K562 (cell line): ENCODE results near the gene SPATA2. TPM values are rescaled to one million over a fixed set of nuclear protein-coding genes. Genes with fewer than 3 reads are reported as not detected.
"Not testable (repeated sequence)": the region's sequence is repeated elsewhere in the genome, so short reads cannot be mapped to it uniquely, and the experiment has no call there.

Experiments
- ATAC-seq: fragments of 200-7000 bp; cut with Tn5 transposase; 3 replicates; pipeline ENCODE4 v1.9.1; 2020; ENCODE audit warnings: moderate library complexity
- BruUV-seq: library from RNA; stranded (reverse); fragments of 400-500 nt; replicated peaks from 2 replicates; lab custom pipeline; 2021; lab: Mats Ljungman, UMichigan
- CTCF ChIA-PET: fragments of 300-600 bp; formaldehyde crosslinking; extraction: SDS; loops from one replicate; lab custom pipeline; 2021; ENCODE audit warnings: low intra/inter-chr PET ratio; lab: Yijun Ruan, JAX
- POLR2A ChIA-PET: fragments of 300-600, 350-650 bp; sonication (Branson Sonifier 250); formaldehyde crosslinking; extraction: SDS; loops from one replicate; lab custom pipeline; 2021; ENCODE audit warnings: antibody characterized with exemption, inconsistent platforms; lab: Yijun Ruan, JAX
- DNase-seq, 4 experiments: peaks; one replicate each; pipeline versions ENCODE4 v3.0.0 to v3.0.0-alpha.2; 2011 to 2018; ENCODE audit warnings: low spot score in 3 of 4, mixed read lengths in 3 of 4; ENCODE audit errors: extremely low read depth in 1 of 4
- FAIRE-seq: peaks from 2 replicates; lab custom pipeline; 2011; peaks lifted over from hg19 to GRCh38; lab: Jason Lieb, UNC
- H2AFZ ChIP-seq: 2 replicates; pipeline ENCODE4 v1.6.0; 2011; ENCODE audit warnings: low read depth, low read length, control low read depth, inconsistent platforms
- H3K27ac ChIP-seq: fragments of 200-600 bp; 3 replicates; pipeline ENCODE4 v1.8.0; 2011; ENCODE audit warnings: low read depth, mild to moderate bottlenecking, control low read depth, inconsistent platforms, low read length, moderate library complexity, mixed read lengths; ENCODE audit errors: extremely low read depth
- H3K27me3 ChIP-seq, 2 experiments: fragments of 300-600 bp in 1 of 2; 2 replicates in 1 of 2; 3 replicates in 1 of 2; pipeline versions ENCODE4 v1.6.0 to v1.8.0; 2011; ENCODE audit warnings: inconsistent platforms in 2 of 2, low read length in 2 of 2, mild to moderate bottlenecking in 1 of 2, mixed read lengths in 1 of 2, moderate library complexity in 1 of 2; ENCODE audit not compliant: control insufficient read depth in 2 of 2, insufficient read depth in 2 of 2
- H3K36me3 ChIP-seq: fragments of 300-600 bp; 3 replicates; pipeline ENCODE4 v1.8.0; 2011; ENCODE audit warnings: mild to moderate bottlenecking, low read length, inconsistent platforms; ENCODE audit not compliant: control insufficient read depth, insufficient read depth
- H3K4me1 ChIP-seq, 2 experiments: fragments of 200-600 bp in 1 of 2; replicated peaks in 1 of 2; 2 replicates in 1 of 2; 3 replicates in 1 of 2; pipeline versions ENCODE4 v1.5.1 to v1.8.0; 2011; ENCODE audit warnings: inconsistent platforms in 2 of 2, low read length in 2 of 2, mild to moderate bottlenecking in 1 of 2, mixed read lengths in 1 of 2, moderate library complexity in 1 of 2; ENCODE audit not compliant: control insufficient read depth in 2 of 2, insufficient read depth in 2 of 2
- H3K4me2 ChIP-seq: 2 replicates; pipeline ENCODE4 v1.6.1; 2011; ENCODE audit warnings: low read length, control low read depth, inconsistent platforms, mixed read lengths; ENCODE audit not compliant: insufficient read depth
- H3K4me3 ChIP-seq: fragments of 200-600 bp; sonication (generic), shearing (Covaris generic); 2 replicates; pipeline ENCODE4 v1.5.1; 2016; ENCODE audit warnings: control low read depth, inconsistent platforms
- H3K79me2 ChIP-seq: fragments of 200-600 bp; 3 replicates; pipeline ENCODE4 v1.8.0; 2011; ENCODE audit warnings: low read length, inconsistent platforms; ENCODE audit not compliant: control insufficient read depth, insufficient read depth
- H3K9ac ChIP-seq, 2 experiments: 2 replicates each; pipeline versions ENCODE4 v1.6.0 to v1.6.1; 2011; ENCODE audit warnings: low read depth in 2 of 2, low read length in 2 of 2, control low read depth in 1 of 2, inconsistent platforms in 1 of 2, mild to moderate bottlenecking in 1 of 2, mixed read lengths in 1 of 2; ENCODE audit not compliant: insufficient read depth in 1 of 2
- H3K9me1 ChIP-seq: one replicate; pipeline ENCODE4 v1.6.0; 2011; ENCODE audit warnings: inconsistent platforms, mild to moderate bottlenecking, low read length, moderate library complexity; ENCODE audit not compliant: control insufficient read depth, insufficient read depth
- H3K9me3 ChIP-seq: replicated peaks from 2 replicates; pipeline ENCODE4 v1.5.1; 2011; ENCODE audit warnings: low read depth, low read length, inconsistent platforms; ENCODE audit not compliant: control insufficient read depth, insufficient read depth
- H4K20me1 ChIP-seq: replicated peaks from 2 replicates; pipeline ENCODE4 v1.6.1; 2011; ENCODE audit warnings: low read length, inconsistent platforms, mixed read lengths; ENCODE audit not compliant: control insufficient read depth, insufficient read depth
- CBX8 ChIP-seq: fragments of 200-600 bp; sonication (generic); IDR thresholded peaks from 2 replicates; pipeline ENCODE4 v1.6.1; 2012; ENCODE audit warnings: borderline replicate concordance, mixed run types, low read depth, mild to moderate bottlenecking, moderate library complexity, mixed read lengths, low read length, control low read depth, inconsistent platforms; ENCODE audit not compliant: poor library complexity, severe bottlenecking; ENCODE audit errors: extremely low read depth
- CREBBP ChIP-seq: IDR thresholded peaks from one replicate; pipeline ENCODE4 v1.6.1; 2012; ENCODE audit warnings: low read depth, mild to moderate bottlenecking, control low read depth, inconsistent platforms, low read length
- KAT7 ChIP-seq: sonication (generic); formaldehyde crosslinking; IDR thresholded peaks from 2 replicates; pipeline ENCODE4 v1.8.0; 2022; ENCODE audit warnings: missing genetic modification reagents, mild to moderate bottlenecking, borderline replicate concordance
- SAFB2 ChIP-seq: fragments of 200-400 bp; formaldehyde crosslinking; IDR thresholded peaks from 2 replicates; pipeline ENCODE4 v1.6.1; 2018; ENCODE audit warnings: borderline replicate concordance, low read length, low read depth, moderate library complexity; ENCODE audit not compliant: severe bottlenecking
- ZBTB7A ChIP-seq: IDR thresholded peaks from 2 replicates; pipeline ENCODE4 v1.6.1; 2011; ENCODE audit warnings: low read depth, mild to moderate bottlenecking, low read length, moderate library complexity, borderline replicate concordance; ENCODE audit not compliant: control insufficient read depth
- ZNF589 ChIP-seq: fragments of 200-800 bp; sonication (Bioruptor generic); IDR thresholded peaks from 2 replicates; pipeline ENCODE4 v1.6.1; 2016; ENCODE audit warnings: low read depth, missing genetic modification characterization, missing compliant biosample characterization
- WGBS: fragments of 100-300 bp; shearing (Covaris generic); methylation state at CpG from one replicate; pipeline ENCODE4 v1.1.6; 2016; ENCODE audit warnings: low coverage, mixed read lengths; ENCODE audit not compliant: insufficient coverage; ENCODE audit errors: missing lambda C conversion rate; 5-methylcytosine and 5-hydroxymethylcytosine counted together
- in situ Hi-C: fragments of 300-500 bp; cut with MboI; formaldehyde crosslinking; loops from 4 replicates; pipeline ENCODE4 v1.15.0; 2018; ENCODE audit warnings: inconsistent platforms, mixed read lengths
- intact Hi-C: fragments of 100-400 bp; cut with micrococcal nuclease; formaldehyde crosslinking; loops from 2 replicates; pipeline ENCODE4 v1.14.2; 2022
- polyA plus RNA-seq, 8 experiments: library from polyadenylated mRNA; depleted of rRNA in 4 of 8; stranded (reverse) in 5 of 8; unstranded in 3 of 8; fragments of >200 nt; fragmentation: Nextera tagmentation in 2 of 8; fragmentation: Illumina TruSeq in 1 of 8; extraction: Ambion mirVana in 2 of 8; extraction: Trizol in 1 of 8; gene quantifications; 2 replicates each; pipeline versions ENCODE4 v1.2.1 to v1.2.3, GENCODE V29; 2011 to 2014; ENCODE audit warnings: inconsistent platforms in 1 of 8, missing spikeins in 1 of 8
- total RNA-seq, 7 experiments: library from RNA; depleted of rRNA in 6 of 7; stranded (reverse); fragments of >200 nt in 6 of 7; fragmentation: Illumina TruSeq in 2 of 7; extraction: Trizol in 2 of 7; gene quantifications; 2 replicates each; pipeline versions ENCODE4 v1.2.1 to v1.2.3, GENCODE V29; 2011 to 2021; ENCODE audit warnings: low replicate concordance in 1 of 7
- TF ChIP-seq, protein P1 (sequence below): fragments of 450-650 bp; IDR thresholded peaks from 2 replicates; pipeline ENCODE4 v1.6.1; 2016
- TF ChIP-seq, protein P2 (sequence below): fragments of 250-450 bp; sonication (Bioruptor Pico); IDR thresholded peaks from 2 replicates; pipeline ENCODE4 v1.5.0; 2022; ENCODE audit warnings: mild to moderate bottlenecking

SPATA2 gene
- total and polyA plus RNA-seq, 9 of the 15 experiments (the other 6 are each of a cell fraction or from before 2014, with no cell fraction given), result 0.46 to 8.2 (median 2.7) TPM

DNA sequence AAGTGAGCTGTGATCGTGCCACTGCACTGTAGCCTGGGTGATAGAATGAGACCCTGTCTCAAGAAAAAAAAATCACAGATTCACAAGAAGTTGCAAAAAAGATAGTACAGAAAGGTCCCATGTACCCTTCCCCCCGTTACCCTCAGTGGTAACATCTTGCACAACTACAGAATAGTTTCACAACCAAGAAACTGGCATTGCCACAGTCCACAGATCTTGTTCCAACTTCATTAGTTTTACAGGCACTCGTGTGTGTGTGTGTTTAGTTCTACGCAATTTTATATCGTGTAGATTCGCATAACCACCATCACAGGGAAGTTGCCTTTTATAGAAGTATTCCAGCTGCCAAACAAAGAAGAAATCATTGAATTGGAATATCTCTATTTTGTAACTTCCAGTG, 19.1 kb downstream of the SPATA2 start:
- Histone ChIP-seq H3K27ac (no peak overlapping the region), H3K27me3 (no peaks in the 10 kb centered on the region), H3K9ac (no peak overlapping the region), H3K36me3 (no peaks in the 10 kb centered on the region), H3K4me1 (peaks cover 8 to 21% of the 10 kb centered on the region in 2 experiments), H3K4me2 (no peak overlapping the region), H3K9me3 (no peaks in the 10 kb centered on the region), H2AFZ (no peak overlapping the region), H3K79me2 (no peaks in the 10 kb centered on the region), H3K4me3 (no peak overlapping the region), H3K9me1 (no peaks in the 10 kb centered on the region), H4K20me1 (no peaks in the 10 kb centered on the region)
- intact Hi-C loops, result no loop called here
- DNase-seq (no peak), ATAC-seq (no peak), FAIRE-seq (no peak)
- in situ Hi-C loops, result loop anchor here (25.0 kb wide), 1 partner anchor 559 kb away; no protein-coding TSS in a partner anchor
- TF ChIP-seq CREBBP (no peak), ZNF589 (CRISPR knock-in tag) (no peak), ZBTB7A (no peak), CBX8 (no peak), SAFB2 (no peak), KAT7 (CRISPR knock-in tag) (no peak)
- TF ChIP-seq, protein P1, sequence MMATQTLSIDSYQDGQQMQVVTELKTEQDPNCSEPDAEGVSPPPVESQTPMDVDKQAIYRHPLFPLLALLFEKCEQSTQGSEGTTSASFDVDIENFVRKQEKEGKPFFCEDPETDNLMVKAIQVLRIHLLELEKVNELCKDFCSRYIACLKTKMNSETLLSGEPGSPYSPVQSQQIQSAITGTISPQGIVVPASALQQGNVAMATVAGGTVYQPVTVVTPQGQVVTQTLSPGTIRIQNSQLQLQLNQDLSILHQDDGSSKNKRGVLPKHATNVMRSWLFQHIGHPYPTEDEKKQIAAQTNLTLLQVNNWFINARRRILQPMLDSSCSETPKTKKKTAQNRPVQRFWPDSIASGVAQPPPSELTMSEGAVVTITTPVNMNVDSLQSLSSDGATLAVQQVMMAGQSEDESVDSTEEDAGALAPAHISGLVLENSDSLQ, result no peak
- TF ChIP-seq, protein P2, sequence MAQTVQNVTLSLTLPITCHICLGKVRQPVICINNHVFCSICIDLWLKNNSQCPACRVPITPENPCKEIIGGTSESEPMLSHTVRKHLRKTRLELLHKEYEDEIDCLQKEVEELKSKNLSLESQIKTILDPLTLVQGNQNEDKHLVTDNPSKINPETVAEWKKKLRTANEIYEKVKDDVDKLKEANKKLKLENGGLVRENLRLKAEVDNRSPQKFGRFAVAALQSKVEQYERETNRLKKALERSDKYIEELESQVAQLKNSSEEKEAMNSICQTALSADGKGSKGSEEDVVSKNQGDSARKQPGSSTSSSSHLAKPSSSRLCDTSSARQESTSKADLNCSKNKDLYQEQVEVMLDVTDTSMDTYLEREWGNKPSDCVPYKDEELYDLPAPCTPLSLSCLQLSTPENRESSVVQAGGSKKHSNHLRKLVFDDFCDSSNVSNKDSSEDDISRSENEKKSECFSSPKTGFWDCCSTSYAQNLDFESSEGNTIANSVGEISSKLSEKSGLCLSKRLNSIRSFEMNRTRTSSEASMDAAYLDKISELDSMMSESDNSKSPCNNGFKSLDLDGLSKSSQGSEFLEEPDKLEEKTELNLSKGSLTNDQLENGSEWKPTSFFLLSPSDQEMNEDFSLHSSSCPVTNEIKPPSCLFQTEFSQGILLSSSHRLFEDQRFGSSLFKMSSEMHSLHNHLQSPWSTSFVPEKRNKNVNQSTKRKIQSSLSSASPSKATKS (CRISPR knock-in tag), result no peak
- ChIA-PET CTCF (no interaction called here), POLR2A (interaction anchor here (0.6 to 1.1 kb wide), 3 partner anchors 17 to 166 kb away, joined by 3 to 4 read pairs (median 3); partner anchors contain the start of gene SPATA2)
- WGBS, result 54% methylated on average over 6 of the region's 6 CpGs
- no TSS peak for BruUV-seq

DNA sequence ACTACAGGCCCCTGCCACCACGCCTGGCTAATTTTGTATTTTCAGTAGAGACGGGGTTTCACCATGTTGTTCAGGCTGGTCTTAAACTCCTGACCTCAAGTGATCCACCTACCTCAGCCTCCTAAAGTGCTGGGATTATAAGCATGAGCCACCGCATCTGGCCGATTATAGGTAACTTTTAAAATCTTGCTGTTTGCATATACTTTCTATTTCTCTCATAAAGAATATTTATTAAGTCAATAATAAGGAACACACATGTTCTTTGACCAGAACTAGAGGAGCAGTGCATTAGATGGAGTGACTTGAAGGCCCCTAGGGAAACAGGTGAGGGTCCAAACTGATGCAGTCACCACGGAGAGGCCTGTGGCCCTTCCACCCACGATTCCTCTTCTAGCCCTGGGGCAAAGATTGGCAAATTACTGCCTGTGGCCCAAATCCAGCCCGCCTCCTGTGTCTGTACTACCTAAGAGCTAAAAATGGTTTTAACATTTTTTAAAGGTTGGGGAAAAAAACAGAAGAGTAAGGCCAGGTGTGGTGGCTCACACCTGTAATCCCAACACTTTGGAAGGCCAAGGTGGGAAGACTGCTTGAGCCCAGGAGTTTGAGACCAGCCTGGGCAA, 19.7 kb downstream of the SPATA2 start:
- FAIRE-seq, BruUV-seq, H3K4me2 ChIP-seq, H4K20me1 ChIP-seq, H3K79me2 ChIP-seq, DNase-seq, H3K9ac ChIP-seq, H3K36me3 ChIP-seq, H3K4me3 ChIP-seq, H2AFZ ChIP-seq, H3K27me3 ChIP-seq, intact Hi-C loops, H3K27ac ChIP-seq, CTCF ChIA-PET, H3K9me3 ChIP-seq, ATAC-seq, H3K9me1 ChIP-seq: not testable (repeated sequence)
- in situ Hi-C loops, result loop anchor here (25.0 kb wide), 1 partner anchor 558 kb away; no protein-coding TSS in a partner anchor
- 45% methylated on average over 7 of the region's 7 CpGs for WGBS
- POLR2A ChIA-PET, result interaction anchor here (0.7 kb wide), 1 partner anchor 20 kb away, joined by 3 read pairs; the partner anchor contains the start of gene SPATA2
- peaks cover 8 to 27% of the 10 kb centered on the region in 2 experiments for H3K4me1 ChIP-seq
